Small intestine (tissue), 7 donors: ENCODE results near the gene SLC25A13. TPM values are rescaled to one million over a fixed set of nuclear protein-coding genes. Genes with fewer than 3 reads are reported as not detected.

Experiments used
- DNase-seq, 2 donors: peaks; one replicate each; pipeline versions ENCODE4 v3.0.0 to v3.0.0-alpha.2; 2013
- FAIRE-seq: peaks from 2 replicates; lab custom pipeline; 2012; peaks lifted over from hg19 to GRCh38; lab: Jason Lieb, UNC
- H3K27ac ChIP-seq, 3 donors: one replicate each; pipeline ENCODE4 v1.5.1; 2013; ENCODE audit warnings: low read length in 2 of 3, mild to moderate bottlenecking in 2 of 3, control low read depth in 1 of 3, inconsistent platforms in 1 of 3, low read depth in 1 of 3, moderate library complexity in 1 of 3
- H3K27me3 ChIP-seq, 3 donors: one replicate each; pipeline ENCODE4 v1.6.1; 2013; ENCODE audit warnings: low read length in 3 of 3, inconsistent platforms in 1 of 3; ENCODE audit not compliant: control insufficient read depth in 3 of 3, insufficient read depth in 3 of 3
- H3K36me3 ChIP-seq, 3 donors: one replicate each; pipeline ENCODE4 v1.6.1; 2013; ENCODE audit warnings: low read length in 3 of 3, inconsistent platforms in 1 of 3, low read depth in 1 of 3, mild to moderate bottlenecking in 1 of 3, moderate library complexity in 1 of 3; ENCODE audit not compliant: control insufficient read depth in 3 of 3, insufficient read depth in 2 of 3
- H3K4me1 ChIP-seq, 3 donors: one replicate each; pipeline ENCODE4 v1.6.1; 2013; ENCODE audit warnings: low read length in 2 of 3, inconsistent platforms in 1 of 3, low read depth in 1 of 3, mild to moderate bottlenecking in 1 of 3, moderate library complexity in 1 of 3; ENCODE audit not compliant: control insufficient read depth in 3 of 3, insufficient read depth in 2 of 3
- H3K4me3 ChIP-seq, 3 donors: one replicate each; pipeline ENCODE4 v1.5.1; 2013; ENCODE audit warnings: low read length in 3 of 3, control low read depth in 1 of 3, inconsistent platforms in 1 of 3, low read depth in 1 of 3, mild to moderate bottlenecking in 1 of 3, moderate library complexity in 1 of 3
- H3K9me3 ChIP-seq, 2 donors: one replicate each; pipeline ENCODE4 v1.6.1; 2013; ENCODE audit warnings: low read depth in 1 of 2, low read length in 1 of 2; ENCODE audit not compliant: control insufficient read depth in 2 of 2, insufficient read depth in 1 of 2
- WGBS, 3 donors: extraction: QIAGEN DNeasy Blood & Tissue Kit; methylation state at CpG; one replicate each; pipeline ENCODE4 v1.1.7; 2013; 5-methylcytosine and 5-hydroxymethylcytosine counted together
- polyA plus RNA-seq, 4 donors: library from polyadenylated mRNA; stranded (reverse) in 3 of 4; unstranded in 1 of 4; fragments of 200-250 nt in 3 of 4; fragments of 120-200 nt in 1 of 4; gene quantifications; one replicate each; pipeline versions ENCODE4 v1.2.1 to v1.2.3, GENCODE V29; 2013
- donor health status: healthy with polysubstance abuse.
- donor health status: control.
- donor health status: control.
- donor health status: Bipolar disorder and iron deficiency.
- donor health status: healthy.

SLC25A13 gene
- polyA plus RNA-seq, 4 donors, result 25.9 to 49.0 (median 39.4) TPM

DNA sequence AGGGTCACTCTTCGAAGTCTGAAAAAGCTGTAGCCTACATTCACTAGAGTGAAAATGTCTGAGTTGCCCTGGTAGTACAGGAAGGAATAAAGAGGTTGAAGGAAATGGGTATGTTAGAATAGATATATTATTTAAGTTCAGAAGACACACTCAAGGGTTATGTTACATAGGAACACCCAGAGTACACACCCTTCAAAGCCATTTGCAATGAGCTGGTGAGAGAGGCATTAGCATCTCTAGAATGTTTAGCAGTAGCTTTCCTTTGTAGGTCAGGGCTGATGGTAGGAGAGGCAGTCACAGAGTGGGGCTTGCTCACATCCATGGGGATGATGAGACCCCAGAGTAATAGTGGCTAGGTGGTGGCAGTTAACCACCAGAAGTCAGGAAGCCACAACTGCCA is 221.2 kb downstream of the SLC25A13 start:
- no peak for DNase-seq
- Histone ChIP-seq H3K4me1 (no peaks in the 10 kb centered on the region), H3K36me3 (no peaks in the 10 kb centered on the region), H3K4me3 (no peak overlapping the region), H3K27me3 (peaks cover 0 to 2% (median 0%) of the 10 kb centered on the region in 3 donors), H3K9me3 (peaks cover 0 to 9% of the 10 kb centered on the region in 2 donors), H3K27ac (no peak overlapping the region)
- WGBS, 3 donors, result 27 to 72% (median 56%) methylated on average over 1 of the region's 1 CpG
- FAIRE-seq, result no peak

- H3K4me3 ChIP-seq, result no peak overlapping the region
- H3K4me1 ChIP-seq, result no peaks in the 10 kb centered on the region
- peaks cover 0 to 9% of the 10 kb centered on the region in 2 donors for H3K9me3 ChIP-seq
- no peaks in the 10 kb centered on the region for H3K36me3 ChIP-seq
- whole genome bisulfite sequencing, 3 donors, result 57 to 79% (median 75%) methylated on average over 2 of the region's 2 CpGs
- DNase-seq (no peak), FAIRE-seq (no peak)
- H3K27me3 ChIP-seq, result peaks cover 0 to 2% (median 0%) of the 10 kb centered on the region in 3 donors
- H3K27ac ChIP-seq, result no peak overlapping the region
These were observed 224.1 kb downstream of the SLC25A13 start for GRCh38 chr7:96097835-96098234.

DNA sequence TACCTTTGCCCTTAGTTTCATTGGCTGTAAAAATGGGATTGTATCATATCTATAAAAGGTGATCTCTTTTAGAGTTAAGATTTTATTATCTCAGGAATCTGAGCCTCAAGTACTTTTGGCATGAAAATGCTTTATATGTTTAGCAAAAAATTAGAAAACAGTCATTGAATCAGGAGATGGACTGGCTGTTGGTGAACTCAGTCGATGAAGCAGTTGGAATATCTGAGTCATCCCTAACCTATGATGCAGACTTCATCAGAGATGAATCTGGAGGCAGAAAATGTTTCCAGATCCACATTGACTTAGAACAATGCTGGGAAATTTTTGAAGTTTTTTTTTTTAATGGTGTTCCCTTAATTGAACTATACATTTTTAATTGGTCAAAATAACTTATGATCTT is 228.5 kb downstream of the SLC25A13 start:
- 48 to 76% (median 64%) methylated on average over 1 of the region's 1 CpG for WGBS, 3 donors
- peaks cover 0 to 3% (median 0%) of the 10 kb centered on the region in 3 donors for H3K27me3 ChIP-seq
- H3K4me3 ChIP-seq, result no peak overlapping the region
- H3K4me1 ChIP-seq, result no peaks in the 10 kb centered on the region
- FAIRE-seq (no peak), DNase-seq (no peak)
- H3K27ac ChIP-seq, result no peak overlapping the region
- no peaks in the 10 kb centered on the region for H3K36me3 ChIP-seq
- no peaks in the 10 kb centered on the region for H3K9me3 ChIP-seq

GRCh38 chr7:96090756-96091155 is 231.1 kb downstream of the SLC25A13 start:
- DNase-seq (no peak), FAIRE-seq (no peak)
- WGBS, 3 donors, result 77 to 91% (median 86%) methylated on average over 6 of the region's 6 CpGs
- H3K36me3 ChIP-seq, result no peaks in the 10 kb centered on the region
- no peak overlapping the region for H3K4me3 ChIP-seq
- no peaks in the 10 kb centered on the region for H3K4me1 ChIP-seq
- H3K27me3 ChIP-seq, result peaks cover 0 to 3% (median 0%) of the 10 kb centered on the region in 3 donors
- H3K27ac ChIP-seq, result no peak overlapping the region
- H3K9me3 ChIP-seq, result no peaks in the 10 kb centered on the region

GRCh38 chr7:96089511-96089910 is 232.4 kb downstream of the SLC25A13 start:
- DNase-seq (no peak), FAIRE-seq (no peak)
- H3K27me3 ChIP-seq, result peaks cover 0 to 3% (median 0%) of the 10 kb centered on the region in 3 donors
- H3K36me3 ChIP-seq, result no peaks in the 10 kb centered on the region
- no peak overlapping the region for H3K27ac ChIP-seq
- 61 to 70% (median 66%) methylated on average over 3 of the region's 3 CpGs for WGBS, 3 donors
- no peaks in the 10 kb centered on the region for H3K4me1 ChIP-seq
- H3K9me3 ChIP-seq, result no peaks in the 10 kb centered on the region
- H3K4me3 ChIP-seq, result no peak overlapping the region

GRCh38 chr7:96088579-96088978 is 233.3 kb downstream of the SLC25A13 start:
- Histone ChIP-seq H3K9me3 (no peaks in the 10 kb centered on the region), H3K27ac (no peak overlapping the region), H3K27me3 (peaks cover 0 to 3% (median 2%) of the 10 kb centered on the region in 3 donors), H3K4me1 (no peaks in the 10 kb centered on the region), H3K4me3 (no peak overlapping the region), H3K36me3 (no peaks in the 10 kb centered on the region)
- WGBS, 3 donors, result 32 to 54% (median 34%) methylated on average over 5 of the region's 5 CpGs
- FAIRE-seq (no peak), DNase-seq (no peak)

DNA sequence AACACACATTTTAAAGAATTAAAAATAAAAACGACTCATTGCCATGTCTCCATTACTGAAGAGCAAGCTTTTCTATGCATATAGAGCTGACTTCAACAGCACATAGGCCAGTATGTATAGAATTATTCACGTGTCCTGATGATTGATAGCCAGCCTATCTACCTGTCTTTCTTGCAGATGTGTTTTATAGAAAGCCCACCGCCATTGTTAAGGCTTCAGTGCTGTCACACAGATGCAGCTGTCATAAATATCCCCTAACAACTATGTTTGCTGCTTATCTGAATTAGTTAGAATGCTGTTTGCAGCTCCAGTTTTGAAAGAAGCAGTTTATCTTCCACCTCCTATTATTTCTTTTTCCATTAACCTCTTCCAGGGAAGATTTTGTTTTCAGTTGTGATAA is 235.9 kb downstream of the SLC25A13 start:
- 64 to 79% (median 74%) methylated on average over 3 of the region's 3 CpGs for WGBS, 3 donors
- Histone ChIP-seq H3K9me3 (no peaks in the 10 kb centered on the region), H3K36me3 (no peaks in the 10 kb centered on the region), H3K4me3 (no peak overlapping the region), H3K27me3 (peaks cover 0 to 3% (median 2%) of the 10 kb centered on the region in 3 donors), H3K4me1 (no peaks in the 10 kb centered on the region), H3K27ac (no peak overlapping the region)
- DNase-seq (no peak), FAIRE-seq (no peak)

GRCh38 chr7:96084881-96085553 is 236.9 kb downstream of the SLC25A13 start:
- Histone ChIP-seq H3K27ac (no peak overlapping the region), H3K36me3 (no peaks in the 10 kb centered on the region), H3K4me1 (no peaks in the 10 kb centered on the region), H3K27me3 (peaks cover 0 to 3% (median 2%) of the 10 kb centered on the region in 3 donors), H3K9me3 (no peaks in the 10 kb centered on the region), H3K4me3 (no peak overlapping the region)
- no peak for DNase-seq
- 90 to 96% (median 90%) methylated on average over 1 of the region's 1 CpG for WGBS, 3 donors
- no peak for FAIRE-seq
